Measurements from ENCODE around the gene DYNC2H1. TPM values are rescaled to one million over a fixed set of nuclear protein-coding genes. Genes with fewer than 3 reads are reported as not detected.

DYNC2H1 gene, protein sequence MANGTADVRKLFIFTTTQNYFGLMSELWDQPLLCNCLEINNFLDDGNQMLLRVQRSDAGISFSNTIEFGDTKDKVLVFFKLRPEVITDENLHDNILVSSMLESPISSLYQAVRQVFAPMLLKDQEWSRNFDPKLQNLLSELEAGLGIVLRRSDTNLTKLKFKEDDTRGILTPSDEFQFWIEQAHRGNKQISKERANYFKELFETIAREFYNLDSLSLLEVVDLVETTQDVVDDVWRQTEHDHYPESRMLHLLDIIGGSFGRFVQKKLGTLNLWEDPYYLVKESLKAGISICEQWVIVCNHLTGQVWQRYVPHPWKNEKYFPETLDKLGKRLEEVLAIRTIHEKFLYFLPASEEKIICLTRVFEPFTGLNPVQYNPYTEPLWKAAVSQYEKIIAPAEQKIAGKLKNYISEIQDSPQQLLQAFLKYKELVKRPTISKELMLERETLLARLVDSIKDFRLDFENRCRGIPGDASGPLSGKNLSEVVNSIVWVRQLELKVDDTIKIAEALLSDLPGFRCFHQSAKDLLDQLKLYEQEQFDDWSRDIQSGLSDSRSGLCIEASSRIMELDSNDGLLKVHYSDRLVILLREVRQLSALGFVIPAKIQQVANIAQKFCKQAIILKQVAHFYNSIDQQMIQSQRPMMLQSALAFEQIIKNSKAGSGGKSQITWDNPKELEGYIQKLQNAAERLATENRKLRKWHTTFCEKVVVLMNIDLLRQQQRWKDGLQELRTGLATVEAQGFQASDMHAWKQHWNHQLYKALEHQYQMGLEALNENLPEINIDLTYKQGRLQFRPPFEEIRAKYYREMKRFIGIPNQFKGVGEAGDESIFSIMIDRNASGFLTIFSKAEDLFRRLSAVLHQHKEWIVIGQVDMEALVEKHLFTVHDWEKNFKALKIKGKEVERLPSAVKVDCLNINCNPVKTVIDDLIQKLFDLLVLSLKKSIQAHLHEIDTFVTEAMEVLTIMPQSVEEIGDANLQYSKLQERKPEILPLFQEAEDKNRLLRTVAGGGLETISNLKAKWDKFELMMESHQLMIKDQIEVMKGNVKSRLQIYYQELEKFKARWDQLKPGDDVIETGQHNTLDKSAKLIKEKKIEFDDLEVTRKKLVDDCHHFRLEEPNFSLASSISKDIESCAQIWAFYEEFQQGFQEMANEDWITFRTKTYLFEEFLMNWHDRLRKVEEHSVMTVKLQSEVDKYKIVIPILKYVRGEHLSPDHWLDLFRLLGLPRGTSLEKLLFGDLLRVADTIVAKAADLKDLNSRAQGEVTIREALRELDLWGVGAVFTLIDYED (N-terminal part only)
- total RNA-seq, result 10 to 100 TPM; 24.0 to 46.0 (median 34.9) TPM

DNA sequence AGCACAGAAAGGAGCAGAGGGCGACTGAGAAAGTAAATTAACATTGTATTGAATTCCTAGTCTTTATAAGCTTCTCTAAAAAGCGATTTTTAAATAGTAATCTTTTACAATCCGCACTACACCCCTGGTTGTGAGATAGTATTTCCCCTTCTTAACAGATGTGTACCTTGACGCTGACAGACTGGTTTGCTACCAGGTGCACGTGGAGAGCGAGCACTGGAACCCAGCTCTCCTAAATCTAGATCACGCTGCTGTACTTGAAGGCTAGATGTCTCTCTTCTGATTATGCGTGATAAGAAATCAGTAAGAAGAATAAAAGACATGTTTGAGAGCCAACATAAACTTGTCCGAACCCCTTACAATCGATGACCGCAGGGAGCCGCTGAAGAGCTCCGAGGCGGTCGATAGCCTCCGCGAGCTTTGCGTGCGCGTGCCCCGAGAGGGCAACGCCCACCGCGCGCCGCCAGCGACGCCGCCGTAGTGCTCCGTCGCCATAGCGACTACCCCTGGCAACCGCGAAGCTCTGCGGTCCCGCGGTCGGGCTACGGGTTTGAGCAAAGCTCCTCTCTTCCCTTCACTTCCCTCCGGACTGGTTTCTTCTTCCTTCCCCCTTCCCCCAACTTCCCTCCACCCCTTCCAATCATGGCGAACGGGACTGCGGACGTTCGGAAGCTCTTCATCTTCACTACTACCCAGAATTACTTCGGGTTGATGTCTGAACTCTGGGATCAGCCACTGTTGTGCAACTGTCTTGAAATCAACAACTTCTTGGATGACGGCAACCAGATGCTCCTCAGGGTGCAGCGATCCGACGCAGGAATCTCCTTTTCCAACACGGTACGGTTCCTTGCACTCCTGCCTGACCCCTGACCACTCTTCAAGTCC, at the start of gene DYNC2H1:
DYNC2H1 (plus strand) TSS at position 494 of the 885 bp plus-strand sequence; CDS start at position 643, 149 bp downstream.
- TF ChIP-seq, protein P1, sequence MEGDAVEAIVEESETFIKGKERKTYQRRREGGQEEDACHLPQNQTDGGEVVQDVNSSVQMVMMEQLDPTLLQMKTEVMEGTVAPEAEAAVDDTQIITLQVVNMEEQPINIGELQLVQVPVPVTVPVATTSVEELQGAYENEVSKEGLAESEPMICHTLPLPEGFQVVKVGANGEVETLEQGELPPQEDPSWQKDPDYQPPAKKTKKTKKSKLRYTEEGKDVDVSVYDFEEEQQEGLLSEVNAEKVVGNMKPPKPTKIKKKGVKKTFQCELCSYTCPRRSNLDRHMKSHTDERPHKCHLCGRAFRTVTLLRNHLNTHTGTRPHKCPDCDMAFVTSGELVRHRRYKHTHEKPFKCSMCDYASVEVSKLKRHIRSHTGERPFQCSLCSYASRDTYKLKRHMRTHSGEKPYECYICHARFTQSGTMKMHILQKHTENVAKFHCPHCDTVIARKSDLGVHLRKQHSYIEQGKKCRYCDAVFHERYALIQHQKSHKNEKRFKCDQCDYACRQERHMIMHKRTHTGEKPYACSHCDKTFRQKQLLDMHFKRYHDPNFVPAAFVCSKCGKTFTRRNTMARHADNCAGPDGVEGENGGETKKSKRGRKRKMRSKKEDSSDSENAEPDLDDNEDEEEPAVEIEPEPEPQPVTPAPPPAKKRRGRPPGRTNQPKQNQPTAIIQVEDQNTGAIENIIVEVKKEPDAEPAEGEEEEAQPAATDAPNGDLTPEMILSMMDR (IDR thresholded peaks at IDR 0.05; ENCODE audit: low read depth), result no peak

DNA sequence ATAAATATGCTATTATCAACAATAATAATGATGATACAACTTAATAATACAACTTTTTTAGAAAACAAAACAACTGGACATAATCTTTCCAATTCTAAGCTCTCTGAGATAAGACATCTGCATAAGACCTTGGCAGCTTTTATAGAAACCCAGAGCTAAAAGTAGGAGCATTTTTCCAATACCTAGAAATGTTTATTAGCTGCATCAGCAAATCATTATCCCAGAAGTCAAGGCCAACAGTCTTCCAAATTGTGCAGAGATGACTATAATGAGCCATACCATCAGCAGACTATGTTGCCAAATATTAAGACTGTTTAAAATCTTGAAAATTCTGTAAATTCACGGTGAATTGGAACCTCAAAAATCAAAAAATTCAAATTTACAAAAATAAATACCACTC, 47.6 kb upstream of the DYNC2H1 start:
- TF ChIP-seq, protein P1 (IDR thresholded peaks at IDR 0.05; ENCODE audit: low read depth), result no peak

DNA sequence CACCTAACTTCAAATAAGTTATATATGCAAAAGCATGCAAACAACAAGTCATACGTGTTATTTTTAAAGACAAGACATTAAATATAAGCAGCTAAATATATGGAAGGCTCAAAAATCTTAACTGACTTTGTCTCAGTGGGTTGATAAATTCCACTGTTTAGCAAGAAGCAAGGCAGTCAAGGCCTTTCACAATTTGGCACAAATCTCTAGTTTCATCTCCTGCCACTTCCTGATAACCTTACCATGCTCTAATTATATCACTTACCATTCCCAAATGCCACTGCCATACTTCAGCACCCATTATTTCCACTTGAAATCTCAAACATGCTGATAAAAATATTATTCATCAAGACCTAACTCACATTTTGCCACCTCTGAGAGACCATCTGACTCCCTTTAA, 42.1 kb upstream of the DYNC2H1 start:
- TF ChIP-seq, protein P1 (IDR thresholded peaks at IDR 0.05; ENCODE audit: low read depth), result no peak

DNA sequence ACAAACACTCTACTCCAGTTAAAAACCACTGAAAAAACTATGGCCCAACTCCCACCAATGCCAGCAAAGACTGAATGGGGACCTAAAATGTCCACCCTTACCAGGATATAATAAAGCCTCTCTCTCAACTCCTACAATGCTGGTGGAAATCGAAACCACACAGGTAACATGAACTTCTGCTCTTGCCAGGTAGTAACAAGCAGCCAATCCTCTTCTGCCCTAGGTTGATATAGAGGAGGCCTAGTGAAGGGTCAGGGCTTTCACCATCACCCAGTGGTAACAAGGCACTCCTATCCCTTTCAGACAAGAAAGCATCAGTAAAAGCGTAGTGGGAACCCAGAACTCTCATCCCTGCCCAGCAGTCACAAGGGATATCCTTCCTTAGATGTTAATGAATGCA, 39.9 kb upstream of the DYNC2H1 start:
- TF ChIP-seq, protein P1 (IDR thresholded peaks at IDR 0.05; ENCODE audit: low read depth), result no peak

DNA sequence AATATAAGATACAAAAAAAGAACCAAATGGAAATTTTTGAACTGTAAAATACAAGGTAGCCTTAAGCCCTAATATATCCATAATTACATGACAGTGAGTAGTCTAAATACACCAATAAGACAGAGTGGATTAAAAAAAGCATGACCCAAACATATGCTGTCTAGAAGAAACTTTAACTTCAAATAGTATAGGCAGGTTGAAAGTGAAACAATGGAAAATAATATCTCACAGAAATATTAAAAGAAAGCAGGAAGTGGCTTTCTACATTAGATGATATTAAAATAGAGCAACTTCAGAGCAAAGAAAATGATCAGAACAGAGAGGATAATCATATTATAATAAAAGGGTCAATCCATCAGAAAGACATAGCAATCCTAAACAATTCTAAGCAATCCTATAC, 39.1 kb upstream of the DYNC2H1 start:
- TF ChIP-seq, protein P1 (IDR thresholded peaks at IDR 0.05; ENCODE audit: low read depth), result no peak

DNA sequence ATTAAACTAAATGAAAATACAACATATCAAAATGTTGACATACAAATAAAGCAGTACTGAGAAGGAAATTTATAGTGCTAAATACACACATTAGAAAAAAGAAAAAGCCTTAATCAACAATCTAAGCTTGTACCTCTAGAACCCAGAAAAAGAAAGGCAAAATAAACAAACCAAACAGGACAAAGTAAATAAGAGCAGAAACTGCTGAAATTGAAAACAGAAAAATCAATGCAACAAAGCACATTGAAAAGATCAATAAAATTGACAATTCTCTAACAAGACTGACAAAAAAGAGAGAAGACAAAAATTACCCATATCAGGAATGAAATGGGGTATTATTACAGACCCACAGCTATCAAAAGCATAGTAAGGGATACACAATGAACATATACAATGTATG, 38.2 kb upstream of the DYNC2H1 start:
- TF ChIP-seq, protein P1 (IDR thresholded peaks at IDR 0.05; ENCODE audit: low read depth), result no peak

Data from subcutaneous adipose tissue (tissue), 4 donors.